GM10266 (cell line): Measurements from ENCODE around the gene ANOS1.

ENCODE experiments used
- DNase-seq: peaks from one replicate; pipeline ENCODE4 v3.0.0; 2012; ENCODE audit errors: extremely low spot score
- CTCF ChIP-seq: IDR thresholded peaks from 2 replicates; pipeline ENCODE4 v1.5.1; 2012; ENCODE audit warnings: mild to moderate bottlenecking, low read depth; ENCODE audit not compliant: control insufficient read depth, insufficient read depth; ENCODE audit errors: missing control alignments

The ANOS1 gene

DNA sequence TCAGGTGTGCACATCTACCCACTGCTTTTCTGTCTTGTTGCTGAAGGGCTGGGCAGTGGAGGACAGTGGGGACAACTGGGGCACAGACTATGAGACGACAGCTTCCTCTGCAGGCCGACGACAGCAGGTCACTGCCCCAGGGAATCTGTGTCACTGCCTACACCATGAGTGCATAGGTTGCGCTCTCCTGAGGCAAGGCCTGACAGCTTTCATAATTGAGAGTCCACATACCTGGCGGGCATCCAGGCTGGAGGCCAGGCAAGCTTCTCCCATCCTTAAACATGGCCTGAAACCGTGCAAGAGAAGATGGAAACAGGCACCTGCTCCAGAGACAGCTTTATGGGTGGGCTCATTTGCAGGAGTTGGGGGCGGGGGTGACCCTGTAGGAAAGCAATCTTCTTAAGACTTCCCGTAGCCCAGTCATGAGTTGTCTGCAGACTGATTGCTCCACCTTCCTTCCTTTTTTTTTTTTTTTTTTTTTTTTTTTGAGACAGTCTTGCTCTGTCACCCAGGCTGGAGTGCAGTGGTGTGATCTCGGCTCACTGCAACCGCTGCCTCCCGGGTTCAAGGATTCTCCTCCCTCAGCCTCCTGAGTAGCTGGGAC is 2.9 kb downstream of the ANOS1 start:
- TF ChIP-seq CTCF, result no peak
- DNase-seq, result no peak

GRCh38 chrX:8726031-8726652 is 5.8 kb downstream of the ANOS1 start:
- no peak for DNase-seq

DNA sequence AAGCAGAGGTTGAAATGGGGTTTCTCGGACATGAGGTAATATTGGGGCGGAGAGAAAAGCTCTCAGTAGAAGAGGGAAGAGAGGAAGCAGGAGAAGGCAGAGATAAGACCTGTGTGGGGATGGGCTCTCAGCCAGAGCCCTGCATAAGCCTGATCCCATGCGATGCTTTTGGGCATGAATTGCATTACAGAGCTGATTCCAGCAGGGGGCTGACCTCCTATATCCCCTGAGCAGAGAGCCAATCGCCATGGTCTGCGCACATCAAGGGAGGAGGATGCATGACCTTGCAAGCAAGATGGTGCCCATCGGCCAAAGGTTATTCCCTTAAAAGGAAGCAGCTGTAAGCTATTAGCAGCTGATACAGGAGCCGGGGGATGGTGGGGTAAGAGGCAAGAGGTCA is 7.6 kb downstream of the ANOS1 start:
- no peak for DNase-seq

More at GRCh38 chrX:8726031-8726652, 5.8 kb downstream of the ANOS1 start:
- no peak for TF ChIP-seq CTCF

GRCh38 chrX:8721536-8721935 is 10.4 kb downstream of the ANOS1 start:
- DNase-seq, result no peak
- no peak for TF ChIP-seq CTCF

More for the DNA sequence above, 7.6 kb downstream of the ANOS1 start:
- TF ChIP-seq CTCF, result no peak

- TF ChIP-seq CTCF, result no peak
- no peak for DNase-seq
These were observed 11.8 kb downstream of the ANOS1 start for GRCh38 chrX:8720136-8720535.

GRCh38 chrX:8717354-8717753 is 14.6 kb downstream of the ANOS1 start:
- no peak for DNase-seq
- TF ChIP-seq CTCF, result no peak

- TF ChIP-seq CTCF, result no peak
- no peak for DNase-seq
These were observed 17.8 kb downstream of the ANOS1 start for GRCh38 chrX:8714164-8714563.
